Amygdala (tissue), 56 donors: ENCODE data around the gene C12orf43.

Experiments used
- DNase-seq, 56 donors: peaks; one replicate each; lab custom pipeline; 2025; lab: John Stamatoyannopoulos, UW

The C12orf43 gene

GRCh38 chr12:120950807-120951206 is 65.5 kb downstream of the C12orf43 start:
- no peak for DNase-seq
